ENCODE results near the gene SLC35B4.

The SLC35B4 gene

GRCh38 chr7:134278502-134279153, 38.1 kb downstream of the SLC35B4 start:
- peak overlapping the region in 2 of 3 experiments; percentile 28 to 77 for H3K27ac Mint-ChIP-seq
- no peak overlapping the region for H3K4me3 Mint-ChIP-seq
- no peaks in the 10 kb centered on the region for H3K9me3 Mint-ChIP-seq
- no peaks in the 10 kb centered on the region for H3K36me3 Mint-ChIP-seq (ENCODE audit: low read depth)
- peaks cover 4% of the 10 kb centered on the region for H3K27me3 Mint-ChIP-seq (ENCODE audit: low read depth)
- H3K4me1 Mint-ChIP-seq = no peaks in the 10 kb centered on the region
- TF ChIP-seq, protein P1, sequence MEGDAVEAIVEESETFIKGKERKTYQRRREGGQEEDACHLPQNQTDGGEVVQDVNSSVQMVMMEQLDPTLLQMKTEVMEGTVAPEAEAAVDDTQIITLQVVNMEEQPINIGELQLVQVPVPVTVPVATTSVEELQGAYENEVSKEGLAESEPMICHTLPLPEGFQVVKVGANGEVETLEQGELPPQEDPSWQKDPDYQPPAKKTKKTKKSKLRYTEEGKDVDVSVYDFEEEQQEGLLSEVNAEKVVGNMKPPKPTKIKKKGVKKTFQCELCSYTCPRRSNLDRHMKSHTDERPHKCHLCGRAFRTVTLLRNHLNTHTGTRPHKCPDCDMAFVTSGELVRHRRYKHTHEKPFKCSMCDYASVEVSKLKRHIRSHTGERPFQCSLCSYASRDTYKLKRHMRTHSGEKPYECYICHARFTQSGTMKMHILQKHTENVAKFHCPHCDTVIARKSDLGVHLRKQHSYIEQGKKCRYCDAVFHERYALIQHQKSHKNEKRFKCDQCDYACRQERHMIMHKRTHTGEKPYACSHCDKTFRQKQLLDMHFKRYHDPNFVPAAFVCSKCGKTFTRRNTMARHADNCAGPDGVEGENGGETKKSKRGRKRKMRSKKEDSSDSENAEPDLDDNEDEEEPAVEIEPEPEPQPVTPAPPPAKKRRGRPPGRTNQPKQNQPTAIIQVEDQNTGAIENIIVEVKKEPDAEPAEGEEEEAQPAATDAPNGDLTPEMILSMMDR (IDR thresholded peaks at IDR 0.05; ENCODE audit: unreplicated experiment in 3 of 3) = no peak

GRCh38 chr7:134276951-134277350, 39.8 kb downstream of the SLC35B4 start:
- TF ChIP-seq, protein P1 (IDR thresholded peaks at IDR 0.05; ENCODE audit: unreplicated experiment in 3 of 3) = no peak
- H3K9me3 Mint-ChIP-seq = no peaks in the 10 kb centered on the region
- H3K36me3 Mint-ChIP-seq (ENCODE audit: low read depth) = no peaks in the 10 kb centered on the region
- H3K27ac Mint-ChIP-seq = no peak overlapping the region
- no peak overlapping the region for H3K4me3 Mint-ChIP-seq
- peaks cover 4% of the 10 kb centered on the region for H3K27me3 Mint-ChIP-seq (ENCODE audit: low read depth)
- no peaks in the 10 kb centered on the region for H3K4me1 Mint-ChIP-seq

DNA sequence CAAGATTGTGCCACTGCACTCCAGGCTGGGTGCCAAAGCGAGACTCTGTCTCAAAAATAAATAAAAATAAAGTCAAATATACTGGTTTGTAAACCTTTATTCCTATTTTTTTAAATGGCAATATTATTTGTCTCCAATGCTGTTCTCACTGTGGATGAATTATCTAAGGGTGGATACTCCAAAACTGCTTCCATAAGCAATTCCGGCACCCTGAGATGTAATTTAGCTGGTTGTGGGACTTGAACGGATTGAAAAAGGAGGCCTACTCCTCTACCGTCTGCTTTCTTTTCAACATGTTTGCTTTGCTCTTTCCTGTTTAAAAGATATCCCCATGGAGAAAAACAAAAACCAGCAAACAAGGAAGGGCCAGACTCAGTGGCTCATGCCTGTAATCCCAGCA, 54.4 kb downstream of the SLC35B4 start:
- Mint-ChIP-seq H3K27me3 (ENCODE audit: low read depth) (no peaks in the 10 kb centered on the region), H3K36me3 (ENCODE audit: low read depth) (no peaks in the 10 kb centered on the region), H3K4me3 (no peak overlapping the region), H3K4me1 (no peaks in the 10 kb centered on the region), H3K9me3 (peaks cover 5% of the 10 kb centered on the region), H3K27ac (no peak overlapping the region)
- TF ChIP-seq, protein P1 (IDR thresholded peaks at IDR 0.05; ENCODE audit: unreplicated experiment in 3 of 3) = no peak

DNA sequence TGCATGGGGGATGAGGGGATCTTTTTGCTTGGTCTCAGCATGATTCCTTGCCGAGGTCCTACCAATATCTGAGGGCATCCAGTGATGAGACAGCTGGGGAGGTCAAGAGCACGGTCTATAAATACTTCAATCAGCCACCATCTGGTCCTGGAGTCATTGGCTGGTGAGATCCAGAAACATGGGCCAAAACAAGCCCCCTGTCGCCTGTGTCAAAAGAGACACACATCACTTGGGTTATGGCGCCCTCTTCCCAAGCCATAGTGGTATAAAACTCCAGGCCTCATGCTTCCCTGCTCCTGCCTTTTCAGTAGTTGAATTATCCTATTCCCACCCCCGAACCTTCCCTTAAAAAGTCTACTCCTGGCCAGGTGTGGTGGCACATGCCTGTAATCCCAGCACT, 60.9 kb downstream of the SLC35B4 start:
- TF ChIP-seq, protein P1 (IDR thresholded peaks at IDR 0.05; ENCODE audit: unreplicated experiment in 3 of 3) = no peak
- Mint-ChIP-seq H3K27me3 (ENCODE audit: low read depth) (no peaks in the 10 kb centered on the region), H3K4me3 (no peak overlapping the region), H3K27ac (no peak overlapping the region), H3K4me1 (no peaks in the 10 kb centered on the region), H3K36me3 (ENCODE audit: low read depth) (no peaks in the 10 kb centered on the region), H3K9me3 (no peaks in the 10 kb centered on the region)

GRCh38 chr7:134254311-134254710, 62.4 kb downstream of the SLC35B4 start:
- Mint-ChIP-seq H3K27ac (no peak overlapping the region), H3K9me3 (no peaks in the 10 kb centered on the region), H3K4me3 (no peak overlapping the region), H3K4me1 (no peaks in the 10 kb centered on the region), H3K36me3 (ENCODE audit: low read depth) (no peaks in the 10 kb centered on the region), H3K27me3 (ENCODE audit: low read depth) (no peaks in the 10 kb centered on the region)
- TF ChIP-seq, protein P1 (IDR thresholded peaks at IDR 0.05; ENCODE audit: unreplicated experiment in 3 of 3) = no peak

DNA sequence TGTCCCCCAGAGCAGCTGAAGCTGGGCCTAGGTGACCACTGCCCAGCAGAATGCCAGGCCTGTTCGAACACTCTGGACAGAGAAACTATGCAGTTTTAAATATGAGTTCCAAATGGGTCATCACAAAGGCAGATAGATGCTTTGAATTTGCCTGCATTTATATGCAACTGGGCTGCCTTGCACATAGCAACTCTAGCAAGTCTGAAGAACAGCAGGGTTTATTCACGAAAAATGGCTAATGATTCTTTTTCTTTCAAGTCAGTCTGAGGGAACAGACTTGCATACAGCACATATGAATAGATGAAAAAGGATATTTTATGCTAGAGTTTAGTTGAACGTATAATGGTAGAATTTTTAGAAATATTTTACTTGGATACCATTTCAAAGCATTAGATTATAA, 68.5 kb downstream of the SLC35B4 start:
- Mint-ChIP-seq H3K36me3 (ENCODE audit: low read depth) (no peaks in the 10 kb centered on the region), H3K4me1 (no peaks in the 10 kb centered on the region), H3K27ac (no peak overlapping the region), H3K4me3 (no peak overlapping the region), H3K9me3 (peaks cover 1% of the 10 kb centered on the region), H3K27me3 (ENCODE audit: low read depth) (no peaks in the 10 kb centered on the region)
- TF ChIP-seq, protein P1 (IDR thresholded peaks at IDR 0.05; ENCODE audit: unreplicated experiment in 3 of 3) = no peak

Data from nephron (organoid).